ENCODE results near the gene SCD5. TPM values are rescaled to one million over a fixed set of nuclear protein-coding genes. Genes with fewer than 3 reads are reported as not detected.

Gene SCD5
- total RNA-seq, 2 donors from 2014 or later, result 24.0 to 122 TPM

DNA sequence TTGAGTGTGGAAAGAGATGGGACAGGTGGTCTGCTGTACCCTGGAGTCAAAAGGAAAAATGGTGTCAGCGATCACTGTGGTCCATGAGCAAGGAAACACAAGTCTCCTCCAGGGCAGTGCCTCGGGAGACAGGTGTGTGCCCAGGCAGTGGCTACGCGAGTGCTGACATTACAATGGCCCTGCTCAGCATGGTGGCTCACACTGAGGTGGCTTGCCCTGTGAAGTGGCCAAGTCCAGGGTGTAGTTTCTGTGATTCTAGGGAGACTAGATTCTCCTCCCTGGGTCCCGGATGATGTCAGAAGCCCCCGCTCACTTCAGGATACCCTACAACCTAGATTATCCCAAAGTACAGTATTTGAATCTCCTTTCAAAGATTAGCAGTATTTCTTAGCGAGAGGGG, 192.0 kb downstream of the SCD5 start:
- intact Hi-C loops (cut with DNase I), result no loop called here
- no peaks in the 10 kb centered on the region for H3K9me3 ChIP-seq
- H3K27me3 ChIP-seq (replicated peaks; ENCODE audit: insufficient read depth), result no peaks in the 10 kb centered on the region
- H3K36me3 ChIP-seq, result no peaks in the 10 kb centered on the region
- no peak overlapping the region for H3K27ac ChIP-seq
- DNase-seq (ENCODE audit: low spot score), result no peak
- H3K4me3 ChIP-seq, result no peak overlapping the region
- TF ChIP-seq, protein P1, sequence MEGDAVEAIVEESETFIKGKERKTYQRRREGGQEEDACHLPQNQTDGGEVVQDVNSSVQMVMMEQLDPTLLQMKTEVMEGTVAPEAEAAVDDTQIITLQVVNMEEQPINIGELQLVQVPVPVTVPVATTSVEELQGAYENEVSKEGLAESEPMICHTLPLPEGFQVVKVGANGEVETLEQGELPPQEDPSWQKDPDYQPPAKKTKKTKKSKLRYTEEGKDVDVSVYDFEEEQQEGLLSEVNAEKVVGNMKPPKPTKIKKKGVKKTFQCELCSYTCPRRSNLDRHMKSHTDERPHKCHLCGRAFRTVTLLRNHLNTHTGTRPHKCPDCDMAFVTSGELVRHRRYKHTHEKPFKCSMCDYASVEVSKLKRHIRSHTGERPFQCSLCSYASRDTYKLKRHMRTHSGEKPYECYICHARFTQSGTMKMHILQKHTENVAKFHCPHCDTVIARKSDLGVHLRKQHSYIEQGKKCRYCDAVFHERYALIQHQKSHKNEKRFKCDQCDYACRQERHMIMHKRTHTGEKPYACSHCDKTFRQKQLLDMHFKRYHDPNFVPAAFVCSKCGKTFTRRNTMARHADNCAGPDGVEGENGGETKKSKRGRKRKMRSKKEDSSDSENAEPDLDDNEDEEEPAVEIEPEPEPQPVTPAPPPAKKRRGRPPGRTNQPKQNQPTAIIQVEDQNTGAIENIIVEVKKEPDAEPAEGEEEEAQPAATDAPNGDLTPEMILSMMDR (IDR thresholded peaks at IDR 0.05), result no peak
- TF ChIP-seq POLR2A (IDR thresholded peaks at IDR 0.05) (no peak), POLR2AphosphoS5 (IDR thresholded peaks at IDR 0.05) (no peak)
- H3K4me1 ChIP-seq (replicated peaks), result no peaks in the 10 kb centered on the region
- 93% methylated on average over 7 of the region's 7 CpGs for WGBS

DNA sequence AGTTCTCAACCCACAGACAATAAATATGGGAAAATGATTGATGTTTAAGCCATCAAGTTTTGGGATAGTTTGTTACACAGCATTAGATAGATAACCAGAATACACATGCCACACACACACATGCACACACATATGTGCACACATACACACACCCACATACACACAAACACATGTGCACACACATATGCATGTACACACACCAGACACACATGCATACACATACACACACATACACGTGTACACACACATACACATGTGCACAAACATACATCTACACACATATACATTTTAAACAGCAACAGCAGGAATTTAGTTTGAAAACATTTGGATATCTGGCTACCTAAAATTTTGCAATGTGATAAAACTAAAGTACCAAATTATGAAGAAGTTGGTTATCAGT, 194.1 kb downstream of the SCD5 start:
- Histone ChIP-seq H3K4me1 (replicated peaks) (no peaks in the 10 kb centered on the region), H3K9me3 (no peaks in the 10 kb centered on the region), H3K36me3 (no peaks in the 10 kb centered on the region), H3K4me3 (no peak overlapping the region), H3K27ac (no peak overlapping the region), H3K27me3 (replicated peaks; ENCODE audit: insufficient read depth) (no peaks in the 10 kb centered on the region)
- intact Hi-C loops (cut with DNase I), result no loop called here
- no peak for DNase-seq (ENCODE audit: low spot score)
- TF ChIP-seq, protein P1 (IDR thresholded peaks at IDR 0.05), result no peak
- TF ChIP-seq POLR2A (IDR thresholded peaks at IDR 0.05) (no peak), POLR2AphosphoS5 (IDR thresholded peaks at IDR 0.05) (no peak)
- WGBS, result 100% methylated on average over 1 of the region's 1 CpG

DNA sequence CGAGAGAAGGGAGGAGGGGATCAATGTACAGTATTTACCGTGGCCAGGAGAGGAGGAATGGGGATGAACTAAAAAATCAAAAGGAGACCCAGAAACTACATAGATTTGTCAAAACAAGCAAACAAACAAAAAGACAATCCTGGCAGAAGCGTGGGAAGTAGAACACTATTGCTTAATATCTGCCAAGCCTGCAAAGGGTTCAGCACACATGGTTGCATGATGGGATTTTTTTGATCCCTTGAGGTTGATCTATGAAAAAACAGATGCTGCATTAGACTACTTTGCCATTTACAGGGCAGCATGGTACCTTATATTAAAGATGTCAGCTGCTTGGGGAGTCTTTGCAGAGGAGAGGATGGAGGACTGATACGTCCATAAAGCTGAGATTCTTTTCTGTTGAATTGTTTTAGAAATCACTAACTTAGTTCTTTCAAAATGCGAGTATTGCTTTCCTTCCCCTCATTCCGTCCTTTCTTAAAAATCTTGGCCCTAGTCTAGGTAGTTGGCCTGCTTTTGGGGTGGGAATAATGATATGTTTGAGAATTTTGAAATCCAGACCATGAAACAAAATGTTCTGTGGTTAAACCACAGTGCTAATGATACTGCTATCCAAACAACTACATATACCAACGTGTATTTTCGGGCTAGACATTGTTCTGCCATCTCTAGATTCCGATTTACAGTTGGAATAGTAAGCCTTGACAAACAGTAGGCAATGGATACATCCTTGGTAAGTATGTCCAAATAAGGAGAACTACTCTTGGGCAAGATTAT, 197.2 kb downstream of the SCD5 start:
- Histone ChIP-seq H3K27me3 (replicated peaks; ENCODE audit: insufficient read depth) (no peaks in the 10 kb centered on the region), H3K4me1 (replicated peaks) (no peaks in the 10 kb centered on the region), H3K4me3 (no peak overlapping the region), H3K36me3 (no peaks in the 10 kb centered on the region), H3K9me3 (no peaks in the 10 kb centered on the region), H3K27ac (no peak overlapping the region)
- TF ChIP-seq, protein P1 (IDR thresholded peaks at IDR 0.05), result no peak
- TF ChIP-seq POLR2AphosphoS5 (IDR thresholded peaks at IDR 0.05) (no peak), POLR2A (IDR thresholded peaks at IDR 0.05) (no peak)
- DNase-seq (ENCODE audit: low spot score), result no peak
- intact Hi-C loops (cut with DNase I), result no loop called here
- WGBS, result 84% methylated on average over 9 of the region's 9 CpGs

DNA sequence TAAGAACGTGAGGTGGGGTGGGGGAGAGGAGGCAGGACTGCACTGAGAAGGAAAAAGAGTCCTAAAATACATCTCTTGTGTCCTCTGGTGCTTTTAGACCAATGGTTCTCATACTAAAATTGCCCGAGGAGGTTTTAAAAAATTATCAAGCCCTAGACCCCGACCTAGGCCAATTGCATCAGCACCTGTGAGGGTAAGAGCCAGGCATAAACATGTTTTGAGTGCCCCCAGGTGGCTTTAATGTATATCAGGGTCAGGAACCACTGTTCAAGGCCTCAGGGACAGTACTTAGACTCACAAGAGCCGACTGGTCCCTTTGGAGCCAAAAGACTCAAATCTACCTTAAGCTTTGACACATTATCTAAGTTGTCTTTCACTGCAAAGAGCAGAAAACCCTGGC, 199.3 kb downstream of the SCD5 start:
- Histone ChIP-seq H3K27me3 (replicated peaks; ENCODE audit: insufficient read depth) (no peaks in the 10 kb centered on the region), H3K9me3 (no peaks in the 10 kb centered on the region), H3K36me3 (no peaks in the 10 kb centered on the region), H3K4me1 (replicated peaks) (no peaks in the 10 kb centered on the region), H3K4me3 (no peak overlapping the region), H3K27ac (no peak overlapping the region)
- intact Hi-C loops (cut with DNase I), result no loop called here
- no peak for DNase-seq (ENCODE audit: low spot score)
- TF ChIP-seq POLR2A (IDR thresholded peaks at IDR 0.05) (no peak), POLR2AphosphoS5 (IDR thresholded peaks at IDR 0.05) (no peak)
- TF ChIP-seq, protein P1 (IDR thresholded peaks at IDR 0.05), result no peak
- WGBS, result 75% methylated on average over 4 of the region's 4 CpGs

DNA sequence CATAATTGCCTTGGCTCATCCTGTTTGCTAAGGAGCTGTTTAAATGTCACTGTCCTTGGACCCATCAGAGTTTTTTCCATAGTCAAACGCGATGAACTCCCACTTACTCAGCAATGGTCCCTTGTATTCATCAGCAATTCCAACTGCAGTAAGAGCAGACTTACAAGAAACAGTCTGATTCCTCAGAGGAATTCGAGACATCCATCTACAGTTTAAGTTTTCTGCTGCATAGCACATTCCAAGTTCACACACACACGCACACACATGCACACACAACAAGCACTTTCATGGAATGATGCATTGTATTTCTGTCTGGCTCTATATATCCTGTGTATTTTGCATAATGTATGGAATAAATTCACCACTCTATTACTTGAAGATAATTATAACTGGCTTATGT, 204.1 kb downstream of the SCD5 start:
- no peaks in the 10 kb centered on the region for H3K36me3 ChIP-seq
- intact Hi-C loops (cut with DNase I), result no loop called here
- no peaks in the 10 kb centered on the region for H3K4me1 ChIP-seq (replicated peaks)
- 79% methylated on average over 4 of the region's 4 CpGs for WGBS
- H3K27me3 ChIP-seq (replicated peaks; ENCODE audit: insufficient read depth), result no peaks in the 10 kb centered on the region
- no peak for DNase-seq (ENCODE audit: low spot score)
- H3K9me3 ChIP-seq, result no peaks in the 10 kb centered on the region
- TF ChIP-seq POLR2A (IDR thresholded peaks at IDR 0.05), result no peak
- H3K27ac ChIP-seq, result no peak overlapping the region
- no peak overlapping the region for H3K4me3 ChIP-seq

Measured in prostate gland (tissue), 2 donors.